Activated CD4-positive, alpha-beta T cell treated with anti-CD3 and anti-CD28 coated beads for 1 hour (primary cell): ENCODE data around the gene GDA.
A peak's percentile ranks its signal among the peaks of the same experiment; 100 is the strongest.
"Not testable (repeated sequence)": the region's sequence is repeated elsewhere in the genome, so short reads cannot be mapped to it uniquely, and the experiment has no call there.

ENCODE experiments used
- DNase-seq: peaks from one replicate; pipeline ENCODE4 v3.0.0-alpha.2; 2020

Gene GDA

GRCh38 chr9:72211047-72211446 lies 61.8 kb downstream of the GDA start:
- DNase-seq: no peak

GRCh38 chr9:72213906-72214305 lies 64.7 kb downstream of the GDA start:
- no peak for DNase-seq

GRCh38 chr9:72217306-72217842 lies 68.1 kb downstream of the GDA start:
- DNase-seq: no peak

GRCh38 chr9:72220589-72220988 lies 71.3 kb downstream of the GDA start:
- DNase-seq: no peak

- DNase-seq: no peak
Observed at GRCh38 chr9:72226146-72226812, 77.0 kb downstream of the GDA start.

- DNase-seq: no peak
Observed at GRCh38 chr9:72228282-72228681, 79.0 kb downstream of the GDA start.

- DNase-seq: no peak
Observed at GRCh38 chr9:72232778-72233177, 83.5 kb downstream of the GDA start.

DNA sequence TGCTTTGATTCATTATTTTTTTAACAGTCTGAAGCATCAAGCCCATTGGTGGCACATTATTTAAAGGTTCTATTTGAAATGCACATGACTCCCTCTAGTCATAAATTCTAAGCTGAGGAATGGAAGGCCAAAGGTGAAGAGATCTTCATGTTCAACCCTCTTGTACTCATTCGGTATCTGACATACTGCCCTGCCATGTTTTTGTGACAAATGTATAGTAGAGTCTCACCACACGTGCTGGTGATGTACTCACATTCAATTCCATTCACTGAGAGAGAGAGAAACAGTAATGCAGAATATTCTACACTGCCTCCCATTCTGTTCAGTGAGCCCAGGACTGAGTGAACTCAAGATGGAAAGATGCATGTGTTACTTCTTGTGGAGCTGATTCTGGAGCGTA lies 98.3 kb downstream of the GDA start:
- no peak for DNase-seq

DNA sequence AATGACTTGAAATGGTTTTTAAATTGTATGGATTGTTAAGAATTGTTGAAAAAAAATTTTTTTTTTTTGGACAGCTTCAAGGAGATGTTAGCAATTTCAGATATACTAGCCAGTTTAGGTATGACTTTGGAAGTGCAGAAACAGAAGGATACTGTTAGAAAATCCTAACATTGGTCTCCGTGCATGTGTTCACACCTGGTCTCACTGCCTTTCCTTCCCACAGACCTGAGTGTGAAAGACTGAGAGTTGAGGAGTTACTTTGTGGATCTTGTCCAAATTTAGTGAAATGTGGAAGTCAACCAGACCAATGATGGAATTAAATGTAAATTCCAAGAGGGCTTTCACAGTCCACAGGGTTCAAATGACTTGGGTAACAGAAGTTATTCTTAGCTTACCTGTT lies 102.3 kb downstream of the GDA start:
- DNase-seq: no peak

GRCh38 chr9:72254901-72255545 lies 105.8 kb downstream of the GDA start:
- DNase-seq: no peak

GRCh38 chr9:72255569-72255968 lies 106.3 kb downstream of the GDA start:
- DNase-seq: no peak

- no peak for DNase-seq
Observed at GRCh38 chr9:72256931-72257330, 107.7 kb downstream of the GDA start.

DNA sequence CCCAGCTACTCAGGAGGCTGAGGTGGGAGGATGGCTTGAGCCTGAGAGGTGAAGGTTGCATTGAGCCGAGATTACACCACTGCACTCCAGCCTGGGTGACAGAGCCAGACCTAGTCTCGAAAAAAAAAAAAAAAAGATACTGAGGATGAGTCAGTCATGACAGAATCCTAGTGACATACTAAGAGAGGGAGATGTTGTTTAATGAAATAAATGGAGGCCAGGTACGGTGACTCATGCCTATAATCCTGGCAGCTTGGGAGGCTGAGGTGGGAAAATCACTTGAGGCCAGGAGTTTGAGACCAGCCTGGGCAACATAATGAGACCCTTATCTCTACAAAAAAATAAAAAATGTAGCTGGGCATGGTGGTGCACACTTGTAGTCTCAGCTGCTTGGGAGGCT lies 108.6 kb downstream of the GDA start:
- no peak for DNase-seq

DNA sequence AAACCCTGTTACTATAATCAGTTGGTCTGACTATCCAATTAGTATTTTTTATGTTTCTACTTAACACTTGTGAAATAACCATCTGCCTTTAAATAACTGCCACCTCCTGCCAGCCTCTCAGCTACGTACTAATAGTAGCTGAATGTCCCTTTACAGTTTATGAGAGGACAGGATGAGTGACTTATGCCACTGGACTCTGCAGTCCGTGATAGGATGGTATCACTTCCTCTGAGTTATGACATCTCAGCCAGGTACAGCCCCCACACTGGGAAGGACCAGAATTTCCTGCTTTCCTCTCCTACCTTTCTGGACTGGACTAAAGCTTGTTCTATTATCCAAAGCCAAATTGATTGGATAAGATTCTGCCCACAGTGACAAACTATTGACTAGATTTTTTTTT lies 112.8 kb downstream of the GDA start:
- no peak for DNase-seq

GRCh38 chr9:72263572-72263971 lies 114.3 kb downstream of the GDA start:
- no peak for DNase-seq

- DNase-seq: no peak
Observed at GRCh38 chr9:72268961-72269360, 119.7 kb downstream of the GDA start.

DNA sequence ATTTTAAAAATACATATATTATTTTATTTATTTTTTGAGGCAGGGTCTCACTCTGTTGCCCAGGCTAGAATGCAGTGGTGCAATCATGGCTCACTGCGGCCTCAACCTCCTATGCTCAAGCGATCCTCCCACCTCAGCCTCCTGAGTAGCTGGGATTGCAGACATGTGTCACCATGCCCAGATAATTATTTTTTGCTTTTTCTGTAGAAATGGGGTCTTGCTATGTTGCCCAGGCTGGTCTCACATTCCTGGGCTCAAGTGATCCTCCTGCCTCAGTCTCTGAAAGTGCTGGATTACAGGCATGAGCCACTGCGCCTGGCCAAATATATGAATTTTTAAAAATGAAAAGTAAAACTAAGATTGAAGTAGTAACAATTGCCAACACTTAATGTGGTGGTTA lies 121.1 kb downstream of the GDA start:
- not testable (repeated sequence) for DNase-seq

DNA sequence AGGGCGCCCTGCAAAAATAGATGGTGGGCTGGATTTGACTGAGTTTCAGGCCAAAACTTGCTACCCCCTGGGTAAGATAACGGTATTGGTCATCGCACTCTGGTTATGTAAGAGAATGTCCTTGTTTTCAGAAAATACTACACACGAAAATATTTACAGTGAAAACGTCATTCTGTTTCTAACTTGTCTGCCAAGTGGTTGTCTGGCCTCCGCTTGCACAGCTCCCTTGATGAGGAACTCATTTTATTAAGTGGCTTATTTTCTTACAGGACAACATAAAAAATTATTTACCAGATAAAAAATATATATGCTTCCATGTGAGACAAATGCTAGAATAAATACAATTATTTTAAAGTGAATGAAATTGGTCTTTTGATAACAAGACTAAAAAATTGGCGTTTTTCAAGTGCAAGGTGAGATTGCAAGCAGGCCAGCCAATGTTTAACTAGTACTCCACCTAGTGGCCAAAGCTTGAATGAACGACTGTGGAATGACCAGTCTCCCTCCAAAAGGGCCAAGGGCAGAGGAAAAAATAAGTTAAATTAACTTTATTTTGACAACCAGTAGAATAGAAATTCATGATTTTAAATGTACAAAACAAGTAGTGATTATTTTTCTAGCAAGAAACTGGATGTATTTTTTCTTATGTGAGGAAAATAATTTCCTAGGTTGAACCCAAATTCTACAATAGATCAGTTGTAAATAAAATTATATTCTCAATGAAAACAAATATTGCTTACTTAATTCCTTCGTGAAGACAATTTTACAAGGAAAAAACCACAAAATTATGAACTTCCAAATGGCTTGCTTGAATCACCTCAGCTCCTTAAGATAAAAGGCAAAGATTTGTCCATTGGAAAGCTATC lies 122.6 kb downstream of the GDA start:
- no peak for DNase-seq

GRCh38 chr9:72274441-72274840 lies 125.2 kb downstream of the GDA start:
- no peak for DNase-seq

DNA sequence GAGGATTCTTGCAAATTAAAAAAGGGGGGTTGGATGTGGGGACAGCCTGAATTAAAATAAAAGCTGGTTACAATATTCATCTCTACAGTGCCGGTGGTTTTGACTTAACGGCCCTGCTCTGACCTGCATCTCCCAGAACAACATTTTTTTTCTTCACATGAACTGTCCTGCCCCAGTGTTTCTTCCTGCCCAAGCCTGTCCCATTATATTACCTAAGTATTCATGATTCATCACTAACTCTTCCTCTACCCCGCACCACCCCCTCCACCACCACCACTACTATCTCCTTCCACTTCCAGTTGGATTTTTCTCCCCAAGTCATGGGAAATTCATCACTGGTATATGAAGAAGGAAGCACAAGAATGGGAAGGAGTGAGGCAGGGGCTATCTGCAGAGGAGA lies 125.7 kb downstream of the GDA start:
- no peak for DNase-seq

- DNase-seq: no peak
Observed at GRCh38 chr9:72276429-72276828, 127.2 kb downstream of the GDA start.

DNA sequence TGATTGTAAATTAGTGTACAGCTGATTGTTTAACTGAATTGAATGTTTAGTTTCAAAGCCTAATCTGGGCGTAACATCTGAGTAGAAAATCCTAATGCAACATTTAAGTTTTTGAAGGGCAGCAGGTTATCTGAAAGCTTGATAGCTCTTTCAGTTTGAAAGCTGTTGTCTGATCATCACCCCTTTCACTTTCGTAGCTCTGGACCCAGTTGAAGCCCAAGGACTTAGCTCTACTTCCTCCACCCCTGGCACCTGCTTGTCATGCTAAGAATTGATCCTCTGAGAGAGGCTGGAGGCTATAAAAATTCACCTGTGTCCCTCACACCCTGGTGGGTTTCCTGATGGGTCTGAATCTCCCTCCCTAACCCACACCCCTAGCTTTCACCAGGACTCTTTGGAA lies 129.7 kb downstream of the GDA start:
- no peak for DNase-seq

GRCh38 chr9:72280913-72281500 lies 131.8 kb downstream of the GDA start:
- DNase-seq: peak; percentile 56
